ENCODE results near the gene BAAT. TPM values are rescaled to one million over a fixed set of nuclear protein-coding genes. Genes with fewer than 3 reads are reported as not detected.

The BAAT gene
- total and polyA plus RNA-seq, 2 of the 4 experiments (the other 2 are of a cell fraction), result not detected

- in situ Hi-C loops (cut with MboI; ENCODE audit: low sequenced_read_pairs) (no loop called here), dilution Hi-C loops (cut with HindIII; ENCODE audit: low sequenced_read_pairs, unreplicated experiment) (no loop called here), intact Hi-C loops (cut with micrococcal nuclease) (no loop called here)
- H2BK120ac ChIP-seq (ENCODE audit: low read depth, low read length), result no peak overlapping the region
- no peak overlapping the region for H3K23ac ChIP-seq (ENCODE audit: low read depth, low read length)
- H2BK20ac ChIP-seq (ENCODE audit: low read depth, low read length), result no peak overlapping the region
- H2BK5ac ChIP-seq (ENCODE audit: low read depth, low read length, poor library complexity, severe bottlenecking), result no peak overlapping the region
- no peaks in the 10 kb centered on the region for H3K27me3 ChIP-seq (ENCODE audit: control insufficient read depth, insufficient read depth, low read length)
- no peaks in the 10 kb centered on the region for H3K9me1 ChIP-seq (ENCODE audit: insufficient read depth, low read length)
- H3K4me1 ChIP-seq (ENCODE audit: control insufficient read depth, insufficient read depth, low read length), result no peaks in the 10 kb centered on the region
- ChIA-PET CTCF (no interaction called here), POLR2A (ENCODE audit: unreplicated experiment) (no interaction called here)
- no peak overlapping the region for H2AK5ac ChIP-seq (ENCODE audit: low read depth, low read length)
- no peak overlapping the region for H3K4ac ChIP-seq (ENCODE audit: low read depth, low read length)
- H3K27ac ChIP-seq (ENCODE audit: insufficient read depth, low read length), result no peak overlapping the region
- no peak overlapping the region for H3K18ac ChIP-seq (ENCODE audit: low read depth, low read length)
- H4K91ac ChIP-seq (ENCODE audit: insufficient read depth, low read depth, low read length), result no peak overlapping the region
- no peak overlapping the region for H3K4me3 ChIP-seq (ENCODE audit: insufficient read depth, low read depth, low read length)
- no peak overlapping the region for H4K5ac ChIP-seq (ENCODE audit: low read depth, low read length)
- H4K8ac ChIP-seq (ENCODE audit: low read depth in 2 of 2, low read length in 2 of 2), result no peak overlapping the region
- H2AK9ac ChIP-seq (replicated peaks; ENCODE audit: low read depth, low read length, poor library complexity), result no peak overlapping the region
- H4K20me1 ChIP-seq (ENCODE audit: insufficient read depth, low read length), result no peaks in the 10 kb centered on the region
- no peak overlapping the region for H3K9ac ChIP-seq (ENCODE audit: low read depth, low read length)
- BruUV-seq (replicated peaks), result no TSS peak
- peak; percentile 44 for TF ChIP-seq MAFK (IDR thresholded peaks at IDR 0.05; ENCODE audit: low read depth, low read length)
- no peak for TF ChIP-seq MAZ (IDR thresholded peaks at IDR 0.05; ENCODE audit: borderline replicate concordance, low read depth, low read length)
- no peak for TF ChIP-seq CHD1 (IDR thresholded peaks at IDR 0.05; ENCODE audit: low read depth, low read length)
- H3K36me3 ChIP-seq (ENCODE audit: control insufficient read depth, insufficient read depth, low read length), result no peaks in the 10 kb centered on the region
- H3K4me2 ChIP-seq (ENCODE audit: low read depth, low read length), result no peak overlapping the region
- H2AFZ ChIP-seq (replicated peaks; ENCODE audit: low read length, poor library complexity), result no peak overlapping the region
- no peak overlapping the region for H3K14ac ChIP-seq (replicated peaks; ENCODE audit: low read depth, low read length)
- no peaks in the 10 kb centered on the region for H3K9me3 ChIP-seq (ENCODE audit: control insufficient read depth, insufficient read depth, low read length)
- ATAC-seq (ENCODE audit: low read depth), result no peak
- H3K56ac ChIP-seq (ENCODE audit: extremely low read depth, insufficient read depth, low read length), result no peak overlapping the region
- no peak overlapping the region for H2BK15ac ChIP-seq (ENCODE audit: low read depth, low read length)
- DNase-seq, result no peak
- H3K79me1 ChIP-seq (ENCODE audit: low read depth in 1 of 2, low read length in 2 of 2), result no peaks in the 10 kb centered on the region
- WGBS, 2 experiments (ENCODE audit: extremely low coverage in 2 of 2, insufficient read length in 1 of 2), result no CpG with 5 or more reads among the region's 1 CpG
Measured at GRCh38 chr9:101356619-101357018, 28.2 kb downstream of the BAAT start.

Measured in IMR-90 (cell line).